ENCODE data around the gene TMEM238. TPM values are rescaled to one million over a fixed set of nuclear protein-coding genes. Genes with fewer than 3 reads are reported as not detected.

The TMEM238 gene
- total RNA-seq, 2 experiments from 2014 or later: 9.4 to 10.6 TPM

- Mint-ChIP-seq H3K4me3 (no peak within 1 kb of the TSS), H3K27ac (no peak within 1 kb of the TSS), H3K27me3 (peaks cover 6% of the 10 kb centered on the region), H3K9me3 (no peaks in the 10 kb centered on the region), H3K4me1 (ENCODE audit: low read depth) (peaks cover 2% of the 10 kb centered on the region), H3K36me3 (ENCODE audit: low read depth) (no peaks in the 10 kb centered on the region)
- TF ChIP-seq CTCF (IDR thresholded peaks at IDR 0.05): no peak
- ChIA-PET CTCF (no interaction called here), POLR2A (no interaction called here)
- DNase-seq (no peak), ATAC-seq (no peak)
- intact Hi-C loops (cut with micrococcal nuclease): no loop called here
Observed at GRCh38 chr19:55362990-55363716, 20.9 kb downstream of the TMEM238 start, which contains the start of gene GARIN5B. Gene GARIN5B, minus strand, starts transcription at chr19:55363260. Its CDS starts 194 bp downstream, at chr19:55363066.

- DNase-seq (no peak), ATAC-seq (no peak)
- Mint-ChIP-seq H3K9me3 (no peaks in the 10 kb centered on the region), H3K27ac (no peak overlapping the region), H3K4me1 (ENCODE audit: low read depth) (peaks cover 2% of the 10 kb centered on the region), H3K36me3 (ENCODE audit: low read depth) (no peaks in the 10 kb centered on the region), H3K27me3 (peaks cover 2% of the 10 kb centered on the region), H3K4me3 (no peak overlapping the region)
- no peak for TF ChIP-seq CTCF (IDR thresholded peaks at IDR 0.05)
- ChIA-PET POLR2A (no interaction called here), CTCF (no interaction called here)
- intact Hi-C loops (cut with micrococcal nuclease): no loop called here
Observed at GRCh38 chr19:55362174-55362989, 21.7 kb downstream of the TMEM238 start.

GRCh38 chr19:55360902-55361301 is 23.2 kb downstream of the TMEM238 start:
- no peak for DNase-seq
- Mint-ChIP-seq H3K9me3 (no peaks in the 10 kb centered on the region), H3K4me3 (no peak overlapping the region), H3K4me1 (ENCODE audit: low read depth) (no peaks in the 10 kb centered on the region), H3K36me3 (ENCODE audit: low read depth) (no peaks in the 10 kb centered on the region), H3K27me3 (peaks cover 4% of the 10 kb centered on the region), H3K27ac (no peak overlapping the region)
- POLR2A ChIA-PET: interaction anchor here (0.7 to 0.9 kb wide), 3 partner anchors 12 to 24 kb away, joined by 3 read pairs; no protein-coding TSS in a partner anchor
- CTCF ChIA-PET: no interaction called here
- no peak for ATAC-seq
- intact Hi-C loops (cut with micrococcal nuclease): no loop called here
- no peak for TF ChIP-seq CTCF (IDR thresholded peaks at IDR 0.05)

GRCh38 chr19:55358943-55359908 is 24.9 kb downstream of the TMEM238 start:
- H3K36me3 Mint-ChIP-seq (ENCODE audit: low read depth): no peaks in the 10 kb centered on the region
- DNase-seq (no peak), ATAC-seq (no peak)
- H3K9me3 Mint-ChIP-seq: no peaks in the 10 kb centered on the region
- H3K4me1 Mint-ChIP-seq (ENCODE audit: low read depth): no peaks in the 10 kb centered on the region
- TF ChIP-seq CTCF (IDR thresholded peaks at IDR 0.05): no peak
- no peak overlapping the region for H3K4me3 Mint-ChIP-seq
- peaks cover 13% of the 10 kb centered on the region for H3K27me3 Mint-ChIP-seq
- POLR2A ChIA-PET: interaction anchor here (0.8 to 1.1 kb wide), 2 partner anchors 20 to 58 kb away, joined by 3 read pairs; no protein-coding TSS in a partner anchor
- H3K27ac Mint-ChIP-seq: no peak overlapping the region
- intact Hi-C loops (cut with micrococcal nuclease): no loop called here
- CTCF ChIA-PET: interaction anchor here (0.6 to 1.0 kb wide), 3 partner anchors 58 to 67 kb away, joined by 3 read pairs; no protein-coding TSS in a partner anchor
